T-helper 22 cell (primary cell): ENCODE results near the gene SEC61B.

Experiments used
- DNase-seq: peaks from one replicate; pipeline ENCODE4 v3.0.0-alpha.2; 2020; ENCODE audit warnings: low read depth

Gene SEC61B

DNA sequence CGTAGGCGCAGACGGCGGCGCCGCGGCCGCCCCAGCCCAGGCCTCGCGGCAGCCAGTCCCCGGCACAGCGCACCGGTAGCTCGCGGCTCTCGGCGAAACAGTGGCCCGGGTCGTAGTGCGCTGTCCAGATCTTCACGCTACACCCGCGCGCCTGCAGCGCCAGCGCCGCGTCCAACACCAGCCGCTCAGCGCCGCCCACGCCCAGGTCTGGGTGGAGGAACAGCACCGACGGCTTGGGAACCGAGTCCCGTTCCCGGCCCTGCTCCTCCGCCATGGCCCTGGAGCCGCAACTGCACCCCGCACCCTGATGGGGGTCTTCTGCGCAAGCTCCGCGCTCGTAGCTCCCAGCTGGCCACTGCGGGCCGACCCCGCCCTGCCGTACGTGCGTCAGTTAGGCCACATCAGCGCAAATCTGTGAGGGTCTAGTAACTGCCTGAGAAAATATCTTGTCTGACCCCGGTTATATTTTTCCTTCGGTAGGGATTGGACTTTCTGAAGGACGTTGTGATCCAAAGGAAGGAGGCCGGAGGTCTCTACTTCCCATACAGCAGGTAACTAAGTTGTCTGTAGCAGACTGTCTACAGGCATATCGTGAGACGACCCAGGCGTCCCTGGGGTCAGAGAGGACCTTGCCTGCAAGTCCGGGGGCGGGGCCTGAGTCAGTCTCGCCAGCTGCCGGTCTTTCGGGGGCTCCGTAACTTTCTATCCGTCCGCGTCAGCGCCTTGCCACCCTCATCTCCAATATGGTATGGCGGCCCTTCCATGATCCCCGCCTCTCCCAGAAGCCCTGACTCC, at the start of gene SEC61B, which contains the start of gene ALG2:
TSS of gene SEC61B (plus strand) at position 662 of the 795 bp plus-strand sequence. CDS start at position 744, 82 bp downstream.
TSS of gene ALG2 (minus strand) at position 322 of the 795 bp plus-strand sequence. CDS start at position 274, 48 bp downstream.
- DNase-seq, result peak; percentile 87

GRCh38 chr9:99173570-99174504, 48.2 kb upstream of the SEC61B start:
- DNase-seq, result no peak

DNA sequence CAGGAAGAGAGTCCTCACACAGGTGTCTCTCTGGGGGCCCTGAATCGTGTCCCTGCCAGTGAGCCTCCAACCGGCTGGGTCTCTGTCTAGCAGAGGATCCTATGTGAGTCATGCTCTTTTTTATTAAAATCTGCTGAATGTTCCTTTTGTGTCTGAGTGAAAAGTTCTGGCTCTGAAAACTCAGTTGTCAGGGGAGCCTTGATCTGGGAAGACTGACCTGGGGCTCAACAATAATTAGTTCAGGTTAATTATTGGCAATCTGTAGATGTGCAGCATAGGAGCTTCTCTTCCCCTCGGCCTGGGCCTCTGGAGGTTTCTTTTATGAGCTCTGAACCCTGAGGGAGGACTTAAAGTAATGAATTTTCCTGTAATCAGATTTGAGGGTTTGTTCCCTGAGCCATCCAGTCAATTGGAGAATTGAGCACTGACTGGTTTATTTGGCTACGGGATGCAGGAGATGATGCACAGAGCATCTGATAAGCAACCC, 45.5 kb upstream of the SEC61B start:
- DNase-seq, result no peak

DNA sequence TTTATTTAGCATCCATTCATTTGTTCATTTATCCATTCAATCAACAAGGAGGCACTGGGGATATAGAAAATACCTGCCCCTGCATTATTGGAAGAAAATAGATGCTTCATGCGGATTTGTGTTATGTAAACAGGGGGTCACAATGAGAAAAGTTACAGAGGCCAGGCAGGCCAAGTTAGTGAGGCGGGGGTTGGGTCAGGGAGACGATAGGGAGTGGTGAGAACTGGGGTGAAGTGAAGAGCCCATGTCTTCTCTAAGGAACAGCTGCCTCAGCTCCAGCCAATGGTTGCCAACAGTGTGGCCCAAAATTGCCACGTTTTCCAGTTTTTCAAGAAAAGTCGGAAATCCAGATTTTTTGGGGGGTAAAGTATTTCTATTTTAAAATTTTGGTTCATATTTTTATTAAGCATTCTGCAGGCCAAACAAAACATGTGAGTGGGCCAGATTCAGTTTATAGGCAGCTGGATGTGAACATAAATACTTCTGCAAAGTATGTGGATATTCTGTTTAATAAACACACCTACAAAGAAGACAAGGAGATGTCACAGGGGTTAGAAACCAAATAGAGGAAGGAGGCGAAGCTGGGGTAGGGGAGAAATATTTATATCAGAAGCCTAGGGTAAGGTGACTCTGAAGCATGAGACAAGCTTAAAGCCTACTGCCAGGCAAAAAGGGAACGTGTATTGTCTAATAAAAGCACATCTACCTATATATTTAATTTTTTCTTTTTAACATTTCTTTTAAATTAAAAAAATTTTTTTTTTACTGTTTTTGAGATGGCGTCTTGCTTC, 44.3 kb upstream of the SEC61B start:
- DNase-seq, result no peak

GRCh38 chr9:99178912-99179872, 42.9 kb upstream of the SEC61B start:
- DNase-seq, result no peak

DNA sequence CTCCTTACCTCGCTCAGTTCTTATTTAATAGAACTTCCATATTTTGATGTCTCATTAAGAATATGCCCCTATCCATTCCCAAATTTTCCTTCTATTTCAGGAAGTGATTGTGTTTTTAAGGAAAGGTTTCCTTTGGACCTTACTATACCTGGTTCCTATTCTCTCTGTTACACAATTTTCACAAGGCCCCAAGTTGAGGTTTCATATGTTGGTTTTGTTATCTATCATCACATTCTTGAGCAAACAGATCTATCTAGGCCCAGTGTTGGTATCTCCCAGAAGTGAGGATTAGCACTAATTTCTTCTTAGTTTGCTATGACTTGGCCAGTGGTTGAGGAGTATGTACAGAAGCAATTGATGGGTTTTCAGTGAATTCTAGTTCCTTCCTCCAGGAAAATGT, 41.9 kb upstream of the SEC61B start:
- DNase-seq, result no peak

DNA sequence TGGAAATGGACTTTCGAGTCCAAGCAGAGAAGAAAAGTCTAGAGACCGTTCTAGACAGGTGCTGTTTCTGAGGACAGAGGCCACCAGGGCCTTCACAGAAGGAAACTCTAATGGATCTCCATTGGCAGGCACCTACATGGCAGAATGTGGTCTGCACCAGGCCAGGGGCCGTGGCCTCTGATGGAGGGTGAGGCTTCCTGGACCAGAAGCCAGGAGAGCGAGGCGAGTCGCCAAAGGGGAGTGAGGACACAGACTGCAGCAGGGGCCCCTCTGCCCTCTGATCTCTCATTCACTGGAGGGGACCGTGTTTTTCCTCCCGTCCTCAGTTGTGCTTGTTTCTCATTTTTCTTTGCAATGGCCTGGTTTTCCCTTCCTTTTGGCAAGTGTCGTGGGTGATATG, 41.4 kb upstream of the SEC61B start:
- DNase-seq, result no peak

- no peak for DNase-seq
Measured at GRCh38 chr9:99181206-99181605, 40.9 kb upstream of the SEC61B start.

DNA sequence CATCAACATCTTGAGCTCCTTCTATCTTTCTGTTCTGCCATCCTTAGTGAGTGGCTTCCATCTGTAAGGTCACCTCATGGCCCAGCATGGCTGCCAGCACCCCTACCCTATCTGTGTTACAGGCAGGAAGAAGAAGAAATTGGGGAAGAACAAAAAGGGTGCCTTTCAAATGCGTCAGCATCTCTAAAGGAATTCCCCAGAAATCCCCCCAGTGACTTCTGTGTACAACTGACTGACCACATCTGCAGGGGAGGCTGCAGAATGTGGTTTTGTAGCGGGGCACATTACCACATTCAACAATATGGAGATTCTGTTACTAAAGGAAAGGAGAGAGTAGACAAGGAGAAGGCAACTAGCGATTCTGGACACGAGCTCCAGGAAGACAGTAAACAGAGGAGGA, 40.5 kb upstream of the SEC61B start:
- no peak for DNase-seq

DNA sequence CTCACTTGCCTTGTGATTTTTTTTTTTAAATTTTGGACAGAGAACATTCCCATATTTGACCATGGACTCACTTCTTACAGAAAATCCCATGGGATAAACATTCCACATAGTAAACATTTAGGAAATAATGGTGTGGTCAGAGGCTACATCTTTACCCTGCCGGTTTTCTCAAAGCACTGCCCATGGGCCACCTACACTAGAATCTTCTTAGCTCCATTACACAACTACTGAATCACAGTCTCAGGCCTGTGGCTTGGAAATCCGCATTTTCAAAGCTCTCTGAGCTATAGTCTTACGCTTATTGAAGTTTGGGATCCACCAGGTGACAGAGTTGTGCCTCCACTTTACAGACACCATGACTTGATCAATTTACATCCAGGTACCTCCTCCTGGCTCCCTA, 39.7 kb upstream of the SEC61B start:
- DNase-seq, result no peak

DNA sequence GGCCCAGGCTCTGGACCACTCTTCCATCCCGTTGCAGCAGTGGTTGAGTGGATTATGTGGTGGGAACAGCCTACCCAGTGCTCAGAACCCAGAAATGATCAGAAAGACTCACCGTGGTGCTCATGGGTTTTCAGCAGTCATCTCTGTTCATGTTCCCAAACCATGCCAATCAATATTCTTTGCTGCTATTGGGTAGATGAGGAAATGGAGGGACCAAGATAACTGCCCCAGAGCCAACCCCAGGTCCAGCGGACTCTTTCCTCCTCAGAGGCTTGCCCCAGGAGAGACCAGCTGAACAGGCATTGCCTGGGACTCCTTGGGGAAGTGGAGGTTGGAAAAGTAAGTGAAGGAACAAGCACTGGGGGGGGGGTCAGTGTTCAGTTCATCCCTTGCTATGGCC, 38.5 kb upstream of the SEC61B start:
- DNase-seq, result no peak

DNA sequence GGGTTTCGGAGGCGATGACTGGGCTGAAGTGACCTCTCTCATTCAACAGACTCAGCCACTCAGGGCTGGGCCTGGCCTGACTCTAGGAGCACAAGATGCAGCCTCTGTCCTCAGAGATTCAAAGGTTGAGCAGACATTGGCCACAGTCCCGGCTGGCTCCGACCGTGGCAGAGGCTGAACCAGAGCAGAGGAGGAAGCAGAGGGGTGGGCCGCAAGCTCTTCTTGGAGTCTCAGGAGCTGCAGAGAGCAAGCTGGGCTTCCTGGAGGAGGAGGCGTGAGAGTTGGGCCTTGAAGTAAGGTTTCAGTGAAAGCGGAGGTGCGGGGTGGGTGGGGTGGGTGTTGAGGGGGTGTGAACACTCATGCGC, 38.0 kb upstream of the SEC61B start:
- DNase-seq, result no peak

DNA sequence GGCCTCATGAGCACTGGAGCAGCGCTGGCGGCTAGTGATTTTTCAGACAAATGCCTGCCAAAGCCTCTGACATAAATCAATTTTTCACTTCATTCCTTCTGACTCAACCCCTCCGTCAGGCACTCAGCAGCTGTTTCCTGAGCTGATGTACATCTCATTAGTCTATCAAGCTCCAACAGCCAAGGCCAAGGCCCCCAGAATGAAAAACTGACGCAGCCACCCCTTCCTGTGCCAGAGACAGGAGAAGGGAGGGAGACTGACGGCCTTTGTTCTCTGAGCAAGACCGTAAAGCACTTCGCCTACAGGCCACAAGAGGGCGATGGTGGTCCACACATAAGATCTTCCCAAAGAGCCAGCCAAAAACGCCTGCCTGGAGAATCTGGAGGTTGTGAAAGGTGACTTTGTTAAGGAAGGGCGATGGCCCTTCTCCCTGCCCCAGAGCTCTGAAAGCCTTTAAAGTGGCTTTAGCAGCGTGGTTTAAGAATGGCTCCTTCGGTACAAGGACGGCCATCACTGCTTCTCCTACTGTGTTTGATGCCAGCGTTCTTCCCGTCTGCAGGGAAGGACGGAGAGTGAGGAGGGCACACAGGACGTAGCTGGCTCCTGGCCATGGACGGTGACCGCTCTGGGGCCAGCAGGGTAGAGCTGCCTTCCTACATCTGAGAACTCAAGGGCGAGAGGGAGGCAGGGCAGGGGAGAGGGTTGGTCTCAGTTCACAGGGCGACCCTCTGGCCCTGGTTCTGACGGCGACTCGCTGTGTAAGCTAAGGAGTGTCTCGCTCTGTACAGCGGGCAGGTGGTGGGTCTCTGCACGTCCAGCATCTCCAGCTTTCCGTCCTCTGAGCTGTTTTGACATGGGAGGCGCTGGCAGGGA, 37.4 kb upstream of the SEC61B start:
- peak; percentile 41 for DNase-seq

DNA sequence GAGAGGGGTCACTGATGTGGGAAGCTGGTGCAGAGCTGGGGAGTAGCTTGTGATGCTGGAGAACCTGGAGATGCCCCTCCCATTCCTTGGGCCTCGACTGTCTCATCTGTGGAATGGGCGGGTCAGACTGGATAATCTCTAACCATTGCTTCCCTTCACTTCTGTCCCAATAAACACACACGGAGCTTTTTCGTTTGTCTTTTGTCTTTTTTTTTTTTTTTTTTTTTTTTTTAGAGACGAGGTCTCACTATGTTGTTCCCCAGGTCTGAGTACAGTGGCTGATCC, 36.8 kb upstream of the SEC61B start:
- no peak for DNase-seq

DNA sequence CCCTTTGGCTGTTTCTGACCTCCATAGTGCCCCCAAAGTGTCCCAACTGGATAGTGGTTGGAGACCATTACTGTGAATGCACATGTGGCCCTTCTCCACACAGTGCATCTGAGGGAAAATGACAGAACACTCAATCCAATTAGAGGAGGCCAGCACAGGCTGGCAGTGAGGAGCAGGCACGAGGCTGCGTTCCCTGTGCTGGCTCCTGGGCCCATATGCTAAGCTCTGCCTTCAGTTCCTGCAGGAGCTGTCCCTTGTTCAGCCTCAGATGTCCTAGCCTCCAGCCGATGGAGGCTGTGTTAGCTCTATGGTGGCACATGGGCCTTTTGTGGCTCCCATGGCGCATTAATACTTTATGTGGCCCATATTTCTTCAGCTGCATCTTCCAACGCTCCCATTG, 36.1 kb upstream of the SEC61B start:
- no peak for DNase-seq

DNA sequence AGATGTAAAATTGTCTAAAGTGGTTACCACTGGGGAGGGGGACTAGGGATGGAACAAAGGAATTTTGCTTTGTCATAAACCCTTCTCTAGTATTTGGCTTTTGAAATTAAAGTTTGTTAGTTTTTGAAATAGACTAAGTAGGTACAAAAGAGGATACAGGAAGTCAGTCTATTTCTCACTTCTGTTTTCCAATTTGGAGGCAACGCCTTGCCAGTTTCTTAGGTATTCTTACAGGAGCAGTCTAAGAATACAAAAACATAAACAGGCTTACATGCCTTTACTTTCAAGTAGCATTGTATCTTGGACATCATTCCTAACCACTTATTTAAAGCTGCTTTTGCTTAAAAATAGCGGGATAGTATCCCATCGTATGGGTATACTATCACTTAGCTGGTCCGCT, 34.8 kb upstream of the SEC61B start:
- DNase-seq, result no peak

GRCh38 chr9:99189186-99189585, 32.9 kb upstream of the SEC61B start:
- no peak for DNase-seq

- DNase-seq, result no peak
Measured at GRCh38 chr9:99189887-99190596, 32.0 kb upstream of the SEC61B start.

- DNase-seq, result no peak
Measured at GRCh38 chr9:99190597-99191283, 31.3 kb upstream of the SEC61B start.
